Measurements from ENCODE around the gene RER1. TPM values are rescaled to one million over a fixed set of nuclear protein-coding genes. Genes with fewer than 3 reads are reported as not detected.

Gene RER1
- polyA plus RNA-seq, 3 donors, result 119 to 127 (median 122) TPM

DNA sequence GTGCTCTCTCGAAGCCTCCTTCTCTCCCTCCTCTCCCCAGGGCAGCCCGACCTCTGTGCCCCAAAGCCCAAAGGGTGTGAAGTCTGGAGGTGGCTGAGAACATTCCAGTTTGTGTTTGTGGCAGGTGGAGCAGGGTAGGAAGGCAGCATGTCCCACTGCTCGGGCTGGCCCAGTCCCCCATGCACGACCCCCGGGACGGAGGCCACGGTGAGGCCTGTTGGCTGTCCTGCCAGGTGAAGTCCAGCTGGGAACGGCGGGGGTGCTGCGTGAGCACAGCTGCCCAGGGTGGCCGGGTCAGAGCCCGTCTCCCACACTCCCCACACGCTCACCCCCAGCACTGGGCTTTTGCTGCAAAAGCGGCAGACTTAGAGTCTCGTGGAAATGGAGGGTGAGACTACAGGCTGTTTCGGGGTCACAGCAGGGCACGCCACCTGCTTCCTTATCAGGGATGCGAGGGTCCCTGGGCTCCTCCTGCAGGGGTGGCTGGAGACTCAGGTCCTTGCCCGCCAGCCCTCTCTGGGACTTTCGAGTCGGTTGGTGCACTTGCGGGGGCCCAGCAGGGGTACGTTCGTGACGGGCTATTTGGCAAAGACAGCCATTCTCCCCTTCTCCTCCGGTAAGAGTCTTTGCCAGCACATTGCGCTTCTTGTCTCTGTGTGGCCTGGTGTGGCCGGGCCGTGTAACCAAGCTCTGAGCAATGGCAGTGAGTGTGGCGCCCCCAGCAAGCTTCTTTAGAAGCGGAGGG is 40.6 kb upstream of the RER1 start:
- DNase-seq, result no peak

- DNase-seq, result no peak
These were observed 39.9 kb upstream of the RER1 start for GRCh38 chr1:2351723-2352122.

DNA sequence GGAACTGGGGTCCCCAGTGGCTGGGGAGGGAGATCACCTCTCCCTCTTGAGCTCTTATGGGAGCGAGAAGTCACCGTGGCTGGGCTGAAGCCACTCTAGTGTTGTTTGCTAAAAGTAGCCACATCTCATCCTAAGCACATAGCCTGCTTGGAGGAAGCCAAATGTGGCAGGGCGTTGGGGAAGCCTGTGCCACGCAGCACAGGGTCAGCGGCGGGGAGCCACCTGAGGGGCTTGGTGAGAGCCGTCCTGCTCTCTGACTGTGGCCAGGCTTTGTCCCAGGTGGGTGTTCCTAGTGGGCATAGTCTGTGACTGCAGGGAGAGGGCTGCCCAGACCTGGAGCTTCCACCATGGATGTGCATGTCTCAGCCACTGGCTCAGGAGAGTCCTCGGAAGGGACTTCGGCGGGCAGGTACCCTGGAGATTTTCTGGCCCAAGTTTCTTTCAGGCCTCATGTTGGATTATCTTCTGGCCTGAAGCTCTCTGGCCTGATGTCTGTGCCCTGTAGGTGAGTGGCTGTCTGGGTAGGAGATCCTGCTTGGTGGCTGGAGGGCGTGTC is 39.2 kb upstream of the RER1 start:
- no peak for DNase-seq

DNA sequence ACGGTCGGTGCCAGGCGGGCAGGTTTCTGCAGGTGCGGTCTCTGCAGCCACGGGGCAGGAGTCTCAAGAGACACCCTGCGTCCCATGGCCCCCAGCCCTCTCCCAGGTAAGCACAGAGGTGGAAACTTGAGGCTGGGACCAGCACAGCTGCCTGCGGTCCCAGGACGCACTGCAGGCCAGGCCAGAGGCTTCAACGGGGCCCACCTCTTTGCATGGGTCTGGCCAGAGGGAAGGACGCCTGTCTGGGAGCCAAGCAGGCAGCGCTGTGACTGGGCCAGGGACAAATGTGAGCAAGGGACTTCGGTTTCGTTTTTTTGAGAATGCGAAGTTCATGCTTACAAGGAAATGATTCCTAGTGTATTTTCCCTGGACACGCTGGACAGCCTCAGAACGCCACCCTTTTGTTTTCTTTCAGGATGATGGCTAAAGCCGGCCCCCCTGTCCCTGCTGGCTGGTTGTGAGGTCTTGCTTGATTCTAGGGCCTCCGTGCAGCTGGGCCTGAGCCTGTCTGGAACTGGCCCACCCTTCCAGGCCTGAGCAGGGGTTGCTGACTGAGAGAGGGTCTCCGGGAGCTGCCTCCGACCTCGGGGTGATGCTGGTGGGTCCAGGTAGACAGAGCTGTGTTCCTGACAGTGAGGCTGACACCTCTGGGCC is 38.6 kb upstream of the RER1 start:
- DNase-seq, result no peak

- no peak for DNase-seq
These were observed 37.8 kb upstream of the RER1 start for GRCh38 chr1:2353551-2354438.

DNA sequence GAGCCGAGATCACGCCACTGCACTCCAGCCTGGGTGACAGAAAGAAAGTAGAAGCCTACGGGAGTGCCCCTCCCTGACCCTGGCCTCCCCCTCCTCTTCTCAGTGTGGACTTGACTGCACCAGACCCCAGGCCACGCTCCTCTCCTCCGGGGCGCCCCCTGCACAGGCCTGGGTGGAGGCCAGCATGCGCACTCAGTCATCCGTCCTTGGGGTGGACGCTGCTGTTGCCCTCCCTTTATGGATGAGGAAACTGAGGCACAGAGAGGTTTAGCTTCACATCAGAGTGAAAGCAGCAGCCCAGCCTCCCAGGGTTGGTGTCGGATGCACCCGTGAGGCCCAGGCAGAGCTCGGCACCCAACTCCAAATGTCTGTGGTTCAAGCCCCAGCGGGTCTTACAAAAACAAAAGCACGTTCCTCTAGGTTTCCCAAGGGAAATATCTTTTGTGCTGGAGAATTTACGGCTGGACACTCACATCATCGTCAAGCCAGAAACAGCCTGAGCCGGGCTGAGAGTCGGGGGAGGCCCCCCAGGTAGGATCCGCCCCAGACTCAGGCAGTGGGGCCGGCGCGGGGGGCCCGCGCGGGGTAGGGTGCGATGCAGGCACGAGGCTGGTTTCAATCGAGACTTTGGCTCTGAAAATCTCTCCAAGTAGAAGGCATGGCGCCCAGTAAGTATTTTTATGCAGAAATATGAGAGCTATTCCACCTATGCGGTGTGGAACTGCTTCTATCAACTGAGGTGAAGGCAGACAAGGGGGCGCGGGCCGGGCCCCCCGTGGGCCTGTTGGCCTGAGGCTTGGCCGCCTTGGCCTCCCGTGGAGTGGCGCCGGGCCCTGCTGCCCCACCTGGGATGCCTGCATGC is 36.9 kb upstream of the RER1 start:
- DNase-seq, result no peak

DNA sequence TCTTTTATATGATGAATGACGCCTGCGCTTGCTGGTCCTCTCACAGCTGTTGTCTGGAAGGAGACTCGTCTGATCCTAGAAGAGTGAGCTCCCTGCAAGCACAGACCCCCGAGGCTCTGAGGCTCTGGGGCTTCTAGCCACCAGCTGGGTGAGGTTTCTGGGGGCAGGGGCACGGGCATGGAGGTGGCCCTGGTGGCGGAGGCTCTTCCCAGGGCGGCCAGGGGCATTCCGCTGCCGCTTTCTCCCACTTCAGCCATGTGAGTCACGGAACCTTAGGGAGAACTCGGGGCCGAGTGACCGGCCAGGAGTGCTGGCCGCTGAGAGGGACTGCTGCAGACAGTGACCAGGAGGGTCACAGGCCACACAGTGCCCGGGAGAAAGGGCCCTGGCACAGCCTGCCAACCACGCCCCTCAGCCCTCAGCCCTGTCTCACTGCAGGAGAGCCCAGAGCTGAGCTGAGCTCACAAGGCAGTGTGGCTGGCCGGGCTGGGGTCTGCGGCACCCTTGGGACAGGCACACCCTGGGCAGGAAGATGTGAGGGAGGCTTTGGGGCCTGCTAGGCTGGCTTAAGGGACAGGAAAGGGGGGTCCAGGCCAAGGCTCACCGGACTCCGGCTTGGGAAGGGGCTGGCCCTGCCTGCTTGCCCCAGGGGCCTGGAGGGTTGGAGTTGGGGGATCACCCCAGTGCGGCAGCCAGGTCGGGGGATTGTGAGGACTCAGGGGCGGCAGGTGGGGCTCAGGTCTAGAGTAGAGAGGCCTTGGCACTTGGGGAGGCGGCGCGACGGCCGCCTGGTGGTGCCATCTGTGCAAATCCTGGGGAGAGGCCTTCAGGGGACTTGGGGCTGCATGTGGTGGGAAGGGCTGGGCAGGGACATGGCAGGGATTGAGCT is 36.0 kb upstream of the RER1 start:
- DNase-seq, result no peak

GRCh38 chr1:2356401-2356800 is 35.2 kb upstream of the RER1 start:
- no peak for DNase-seq

DNA sequence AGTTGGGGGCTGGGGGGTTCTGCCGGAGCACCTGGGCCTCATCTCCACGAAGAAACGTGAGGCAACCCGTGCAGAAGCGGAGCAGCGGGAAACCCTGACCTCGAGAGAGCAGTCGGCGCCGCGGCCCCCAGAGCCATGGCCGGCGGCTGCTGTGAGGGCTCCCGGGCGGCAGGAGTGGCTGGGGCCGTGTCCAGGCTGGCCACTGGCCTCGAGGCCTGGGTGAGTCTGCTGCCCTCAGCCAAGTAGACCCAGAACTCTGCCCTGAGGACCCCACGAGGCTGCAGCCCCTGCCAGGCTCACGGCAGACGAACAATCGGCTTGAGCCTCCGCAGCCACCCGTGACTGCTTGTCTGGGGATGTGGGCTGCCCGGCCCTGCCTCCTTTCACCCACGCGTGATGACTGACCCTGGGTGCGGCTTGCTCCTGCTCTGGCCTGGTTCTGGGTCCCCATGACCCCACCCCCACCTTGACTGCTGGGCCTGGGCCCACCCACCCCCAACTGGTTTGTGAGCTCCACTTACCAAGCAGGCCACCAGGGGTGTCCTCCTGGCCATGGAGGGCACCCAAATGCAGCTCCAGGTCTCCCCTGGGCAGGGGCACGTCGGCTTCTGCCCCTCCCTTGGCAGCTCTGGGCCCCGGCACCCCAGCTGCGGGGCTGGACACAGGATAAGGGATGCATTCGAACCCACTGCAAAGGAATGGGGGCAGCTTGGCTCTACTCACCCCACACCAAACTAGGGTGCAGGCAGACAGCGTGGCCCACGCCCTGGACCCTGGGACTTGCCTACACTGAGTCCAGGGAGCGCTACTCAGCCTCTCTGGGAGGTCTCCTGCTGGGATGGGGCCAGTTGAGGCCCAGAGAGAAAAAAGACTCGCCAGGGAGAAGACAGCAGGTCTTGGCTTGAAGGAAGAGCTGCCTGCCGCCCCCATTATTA is 34.5 kb upstream of the RER1 start:
- no peak for DNase-seq

GRCh38 chr1:2358072-2358471 is 33.6 kb upstream of the RER1 start:
- DNase-seq, result no peak

- DNase-seq, result no peak
These were observed 32.7 kb upstream of the RER1 start for GRCh38 chr1:2358651-2359640.

- no peak for DNase-seq
These were observed 30.9 kb upstream of the RER1 start for GRCh38 chr1:2360588-2361364.

DNA sequence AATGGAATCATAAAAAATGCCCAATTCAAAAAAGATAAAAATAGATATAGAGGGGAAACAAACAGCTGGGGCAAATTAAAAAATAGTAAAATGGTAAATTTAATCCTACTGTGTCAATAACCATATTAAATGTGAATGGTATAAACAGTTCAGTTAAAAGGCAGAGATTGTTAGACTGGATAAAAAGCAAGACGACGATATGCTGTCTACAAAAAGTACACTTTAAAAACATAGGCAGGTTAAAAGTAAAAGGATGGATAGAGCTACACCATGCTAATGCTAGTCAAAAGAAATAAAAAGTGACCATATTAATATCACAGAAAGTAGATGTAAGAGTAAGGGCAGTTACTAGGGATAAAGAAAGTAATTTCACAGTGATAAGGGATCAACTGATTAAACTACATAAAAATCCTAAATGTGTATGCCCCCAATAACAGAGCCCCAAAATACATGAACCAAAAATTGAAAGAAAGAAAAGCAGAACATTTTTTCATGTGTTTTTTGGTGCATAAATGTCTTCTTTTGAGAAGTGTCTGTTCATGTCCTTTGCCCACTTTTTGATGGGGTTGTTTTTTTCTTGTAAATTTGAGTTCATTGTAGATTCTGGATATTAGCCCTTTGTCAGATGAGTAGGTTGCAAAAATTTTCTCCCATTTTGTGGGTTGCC is 27.7 kb upstream of the RER1 start:
- DNase-seq, result no peak

- no peak for DNase-seq
These were observed 23.4 kb upstream of the RER1 start for GRCh38 chr1:2368053-2368744.

GRCh38 chr1:2372551-2373490 is 18.8 kb upstream of the RER1 start:
- DNase-seq, result no peak
